ENCODE results near the gene ARFGEF3. TPM values are rescaled to one million over a fixed set of nuclear protein-coding genes. Genes with fewer than 3 reads are reported as not detected.

The ARFGEF3 gene
- total RNA-seq, 4 donors from 2014 or later: 8.9 to 12.0 (median 10.5) TPM

GRCh38 chr6:138341176-138341575, 179.4 kb downstream of the ARFGEF3 start:
- Histone ChIP-seq H3K36me3 (no peaks in the 10 kb centered on the region), H3K4me1 (no peaks in the 10 kb centered on the region), H3K27ac (no peak overlapping the region), H3K4me3 (no peak overlapping the region), H3K27me3 (no peaks in the 10 kb centered on the region), H3K9me3 (no peaks in the 10 kb centered on the region)
- DNase-seq: no peak
- no peak for TF ChIP-seq POLR2A (IDR thresholded peaks at IDR 0.05)
- no peak for TF ChIP-seq CTCF (IDR thresholded peaks at IDR 0.05)

GRCh38 chr6:138343112-138343511, 181.4 kb downstream of the ARFGEF3 start:
- TF ChIP-seq POLR2A (IDR thresholded peaks at IDR 0.05) (no peak), CTCF (IDR thresholded peaks at IDR 0.05) (no peak)
- Histone ChIP-seq H3K27ac (no peak overlapping the region), H3K27me3 (no peaks in the 10 kb centered on the region), H3K36me3 (no peaks in the 10 kb centered on the region), H3K4me1 (no peaks in the 10 kb centered on the region), H3K9me3 (no peaks in the 10 kb centered on the region), H3K4me3 (no peak overlapping the region)
- DNase-seq: no peak

GRCh38 chr6:138345565-138346285, 184.0 kb downstream of the ARFGEF3 start:
- Histone ChIP-seq H3K9me3 (no peaks in the 10 kb centered on the region), H3K4me3 (no peak overlapping the region), H3K27me3 (no peaks in the 10 kb centered on the region), H3K36me3 (no peaks in the 10 kb centered on the region), H3K4me1 (no peaks in the 10 kb centered on the region), H3K27ac (no peak overlapping the region)
- no peak for DNase-seq
- TF ChIP-seq POLR2A (IDR thresholded peaks at IDR 0.05) (no peak), CTCF (IDR thresholded peaks at IDR 0.05) (no peak)

GRCh38 chr6:138346302-138347195, 184.8 kb downstream of the ARFGEF3 start:
- Histone ChIP-seq H3K36me3 (no peaks in the 10 kb centered on the region), H3K4me3 (no peak overlapping the region), H3K27me3 (no peaks in the 10 kb centered on the region), H3K4me1 (no peaks in the 10 kb centered on the region), H3K27ac (no peak overlapping the region), H3K9me3 (no peaks in the 10 kb centered on the region)
- DNase-seq: no peak
- no peak for TF ChIP-seq CTCF (IDR thresholded peaks at IDR 0.05)
- no peak for TF ChIP-seq POLR2A (IDR thresholded peaks at IDR 0.05)

- DNase-seq: no peak
- TF ChIP-seq CTCF (IDR thresholded peaks at IDR 0.05) (no peak), POLR2A (IDR thresholded peaks at IDR 0.05) (no peak)
Observed at GRCh38 chr6:138347864-138348263, 186.1 kb downstream of the ARFGEF3 start.

More at GRCh38 chr6:138347864-138348263, 186.1 kb downstream of the ARFGEF3 start:
- H3K4me3 ChIP-seq: no peak overlapping the region
- H3K4me1 ChIP-seq: no peaks in the 10 kb centered on the region
- H3K36me3 ChIP-seq: no peaks in the 10 kb centered on the region
- no peak overlapping the region for H3K27ac ChIP-seq
- no peaks in the 10 kb centered on the region for H3K27me3 ChIP-seq
- H3K9me3 ChIP-seq: no peaks in the 10 kb centered on the region
